ENCODE results near the gene ADORA2A.

The ADORA2A gene

GRCh38 chr22:24445481-24446259 is 18.3 kb downstream of the ADORA2A start:
- H3K9me3 ChIP-seq (ENCODE audit: low read length): no peaks in the 10 kb centered on the region
- H3K36me3 ChIP-seq (ENCODE audit: insufficient read depth, low read length): no peaks in the 10 kb centered on the region
- H3K4me3 ChIP-seq (ENCODE audit: low read depth in 1 of 2, low read length in 2 of 2): no peak overlapping the region
- H3K4me1 ChIP-seq (ENCODE audit: insufficient read depth, low read length): no peaks in the 10 kb centered on the region
- H3K27me3 ChIP-seq (ENCODE audit: control insufficient read depth in 1 of 2, insufficient read depth in 2 of 2, low read length in 2 of 2): no peaks in the 10 kb centered on the region
- H3K27ac ChIP-seq (ENCODE audit: low read depth, low read length): no peak overlapping the region
- no peak overlapping the region for H3K9ac ChIP-seq (ENCODE audit: low read length)

GRCh38 chr22:24446260-24446611 is 18.8 kb downstream of the ADORA2A start:
- H3K4me3 ChIP-seq (ENCODE audit: low read depth in 1 of 2, low read length in 2 of 2): no peak overlapping the region
- no peak overlapping the region for H3K27ac ChIP-seq (ENCODE audit: low read depth, low read length)
- no peaks in the 10 kb centered on the region for H3K27me3 ChIP-seq (ENCODE audit: control insufficient read depth in 1 of 2, insufficient read depth in 2 of 2, low read length in 2 of 2)
- H3K9me3 ChIP-seq (ENCODE audit: low read length): no peaks in the 10 kb centered on the region
- H3K36me3 ChIP-seq (ENCODE audit: insufficient read depth, low read length): no peaks in the 10 kb centered on the region
- no peak overlapping the region for H3K9ac ChIP-seq (ENCODE audit: low read length)
- H3K4me1 ChIP-seq (ENCODE audit: insufficient read depth, low read length): no peaks in the 10 kb centered on the region

- no peak overlapping the region for H3K27ac ChIP-seq (ENCODE audit: low read depth, low read length)
- peaks cover 3% of the 10 kb centered on the region for H3K4me1 ChIP-seq (ENCODE audit: insufficient read depth, low read length)
- no peak overlapping the region for H3K4me3 ChIP-seq (ENCODE audit: low read depth in 1 of 2, low read length in 2 of 2)
- H3K9ac ChIP-seq (ENCODE audit: low read length): no peak overlapping the region
- no peaks in the 10 kb centered on the region for H3K9me3 ChIP-seq (ENCODE audit: low read length)
- no peaks in the 10 kb centered on the region for H3K36me3 ChIP-seq (ENCODE audit: insufficient read depth, low read length)
- H3K27me3 ChIP-seq (ENCODE audit: control insufficient read depth in 1 of 2, insufficient read depth in 2 of 2, low read length in 2 of 2): no peaks in the 10 kb centered on the region
Measured at GRCh38 chr22:24450610-24451009, 23.2 kb downstream of the ADORA2A start.

- H3K36me3 ChIP-seq (ENCODE audit: insufficient read depth, low read length): no peaks in the 10 kb centered on the region
- H3K9ac ChIP-seq (ENCODE audit: low read length): no peak overlapping the region
- H3K27me3 ChIP-seq (ENCODE audit: control insufficient read depth in 1 of 2, insufficient read depth in 2 of 2, low read length in 2 of 2): no peaks in the 10 kb centered on the region
- H3K4me1 ChIP-seq (ENCODE audit: insufficient read depth, low read length): peaks cover 8% of the 10 kb centered on the region
- no peaks in the 10 kb centered on the region for H3K9me3 ChIP-seq (ENCODE audit: low read length)
- H3K27ac ChIP-seq (ENCODE audit: low read depth, low read length): no peak overlapping the region
- no peak overlapping the region for H3K4me3 ChIP-seq (ENCODE audit: low read depth in 1 of 2, low read length in 2 of 2)
Measured at GRCh38 chr22:24451162-24451561, 23.8 kb downstream of the ADORA2A start.

GRCh38 chr22:24453853-24454252 is 26.5 kb downstream of the ADORA2A start:
- Histone ChIP-seq H3K27ac (ENCODE audit: low read depth, low read length) (no peak overlapping the region), H3K9me3 (ENCODE audit: low read length) (no peaks in the 10 kb centered on the region), H3K36me3 (ENCODE audit: insufficient read depth, low read length) (no peaks in the 10 kb centered on the region), H3K4me1 (ENCODE audit: insufficient read depth, low read length) (peaks cover 8% of the 10 kb centered on the region), H3K9ac (ENCODE audit: low read length) (no peak overlapping the region), H3K27me3 (ENCODE audit: control insufficient read depth in 1 of 2, insufficient read depth in 2 of 2, low read length in 2 of 2) (no peaks in the 10 kb centered on the region), H3K4me3 (ENCODE audit: low read depth in 1 of 2, low read length in 2 of 2) (no peak overlapping the region)

- no peak overlapping the region for H3K4me3 ChIP-seq (ENCODE audit: low read depth in 1 of 2, low read length in 2 of 2)
- no peaks in the 10 kb centered on the region for H3K27me3 ChIP-seq (ENCODE audit: control insufficient read depth in 1 of 2, insufficient read depth in 2 of 2, low read length in 2 of 2)
- no peak overlapping the region for H3K9ac ChIP-seq (ENCODE audit: low read length)
- peaks cover 8% of the 10 kb centered on the region for H3K4me1 ChIP-seq (ENCODE audit: insufficient read depth, low read length)
- no peak overlapping the region for H3K27ac ChIP-seq (ENCODE audit: low read depth, low read length)
- no peaks in the 10 kb centered on the region for H3K9me3 ChIP-seq (ENCODE audit: low read length)
- no peaks in the 10 kb centered on the region for H3K36me3 ChIP-seq (ENCODE audit: insufficient read depth, low read length)
Measured at GRCh38 chr22:24455039-24455438, 27.6 kb downstream of the ADORA2A start.

- no peak overlapping the region for H3K27ac ChIP-seq (ENCODE audit: low read depth, low read length)
- H3K4me3 ChIP-seq (ENCODE audit: low read depth in 1 of 2, low read length in 2 of 2): no peak overlapping the region
Measured at GRCh38 chr22:24455751-24456426, 28.5 kb downstream of the ADORA2A start.

GRCh38 chr22:24457894-24458420 is 30.6 kb downstream of the ADORA2A start:
- Histone ChIP-seq H3K4me1 (ENCODE audit: insufficient read depth, low read length) (peaks cover 8% of the 10 kb centered on the region), H3K9ac (ENCODE audit: low read length) (no peak overlapping the region), H3K36me3 (ENCODE audit: insufficient read depth, low read length) (no peaks in the 10 kb centered on the region), H3K9me3 (ENCODE audit: low read length) (no peaks in the 10 kb centered on the region), H3K27me3 (ENCODE audit: control insufficient read depth in 1 of 2, insufficient read depth in 2 of 2, low read length in 2 of 2) (no peaks in the 10 kb centered on the region), H3K27ac (ENCODE audit: low read depth, low read length) (no peak overlapping the region), H3K4me3 (ENCODE audit: low read depth in 1 of 2, low read length in 2 of 2) (no peak overlapping the region)

More at GRCh38 chr22:24455751-24456426, 28.5 kb downstream of the ADORA2A start:
- no peaks in the 10 kb centered on the region for H3K27me3 ChIP-seq (ENCODE audit: control insufficient read depth in 1 of 2, insufficient read depth in 2 of 2, low read length in 2 of 2)
- no peaks in the 10 kb centered on the region for H3K9me3 ChIP-seq (ENCODE audit: low read length)
- H3K9ac ChIP-seq (ENCODE audit: low read length): no peak overlapping the region
- peaks cover 8% of the 10 kb centered on the region for H3K4me1 ChIP-seq (ENCODE audit: insufficient read depth, low read length)
- no peaks in the 10 kb centered on the region for H3K36me3 ChIP-seq (ENCODE audit: insufficient read depth, low read length)

GRCh38 chr22:24459911-24460310 is 32.5 kb downstream of the ADORA2A start:
- Histone ChIP-seq H3K4me3 (ENCODE audit: low read depth in 1 of 2, low read length in 2 of 2) (no peak overlapping the region), H3K9ac (ENCODE audit: low read length) (no peak overlapping the region), H3K27ac (ENCODE audit: low read depth, low read length) (no peak overlapping the region), H3K9me3 (ENCODE audit: low read length) (no peaks in the 10 kb centered on the region), H3K27me3 (ENCODE audit: control insufficient read depth in 1 of 2, insufficient read depth in 2 of 2, low read length in 2 of 2) (no peaks in the 10 kb centered on the region), H3K4me1 (ENCODE audit: insufficient read depth, low read length) (peaks cover 8% of the 10 kb centered on the region), H3K36me3 (ENCODE audit: insufficient read depth, low read length) (no peaks in the 10 kb centered on the region)

- Histone ChIP-seq H3K36me3 (ENCODE audit: insufficient read depth, low read length) (no peaks in the 10 kb centered on the region), H3K9ac (ENCODE audit: low read length) (no peak overlapping the region), H3K9me3 (ENCODE audit: low read length) (no peaks in the 10 kb centered on the region), H3K4me1 (ENCODE audit: insufficient read depth, low read length) (peaks cover 5% of the 10 kb centered on the region), H3K27me3 (ENCODE audit: control insufficient read depth in 1 of 2, insufficient read depth in 2 of 2, low read length in 2 of 2) (no peaks in the 10 kb centered on the region), H3K4me3 (ENCODE audit: low read depth in 1 of 2, low read length in 2 of 2) (no peak overlapping the region), H3K27ac (ENCODE audit: low read depth, low read length) (no peak overlapping the region)
Measured at GRCh38 chr22:24460418-24461089, 33.2 kb downstream of the ADORA2A start.

- H3K27me3 ChIP-seq (ENCODE audit: control insufficient read depth in 1 of 2, insufficient read depth in 2 of 2, low read length in 2 of 2): no peaks in the 10 kb centered on the region
- H3K9ac ChIP-seq (ENCODE audit: low read length): no peak overlapping the region
- H3K36me3 ChIP-seq (ENCODE audit: insufficient read depth, low read length): no peaks in the 10 kb centered on the region
- H3K27ac ChIP-seq (ENCODE audit: low read depth, low read length): no peak overlapping the region
- H3K4me3 ChIP-seq (ENCODE audit: low read depth in 1 of 2, low read length in 2 of 2): no peak overlapping the region
- H3K4me1 ChIP-seq (ENCODE audit: insufficient read depth, low read length): peaks cover 14% of the 10 kb centered on the region
- H3K9me3 ChIP-seq (ENCODE audit: low read length): no peaks in the 10 kb centered on the region
Measured at GRCh38 chr22:24463071-24463760, 35.8 kb downstream of the ADORA2A start.
